GM23338 (cell line): Measurements from ENCODE around the gene YTHDF2.

Experiments
- CTCF ChIP-seq, 2 experiments: fragments of 200-600 bp in 1 of 2; sonication (generic) in 1 of 2; conservative IDR thresholded peaks; 2 replicates each; pipeline versions ENCODE4 v1.5.1 to v1.6.1; 2016 to 2017; ENCODE audit warnings: antibody characterized with exemption in 2 of 2, low read depth in 2 of 2, mild to moderate bottlenecking in 2 of 2, moderate library complexity in 1 of 2
- NANOG ChIP-seq: IDR thresholded peaks from 2 replicates; pipeline ENCODE4 v1.6.1; 2016; ENCODE audit warnings: antibody characterized with exemption, borderline replicate concordance
- POLR2AphosphoS5 ChIP-seq: IDR thresholded peaks from 2 replicates; pipeline ENCODE4 v1.6.1; 2016; ENCODE audit warnings: antibody characterized with exemption, low read depth

GRCh38 chr1:28759257-28759656, 22.5 kb downstream of the YTHDF2 start:
- no peak for TF ChIP-seq POLR2AphosphoS5
- TF ChIP-seq NANOG: no peak
- TF ChIP-seq CTCF (conservative IDR thresholded peaks at IDR 0.05; ENCODE audit: low read depth in 2 of 2): no peak
